GM21381 (cell line): Measurements from ENCODE around the gene PCDHA9.
"Not testable (repeated sequence)": the region's sequence is repeated elsewhere in the genome, so short reads cannot be mapped to it uniquely, and the experiment has no call there.

ENCODE experiments used
- ATAC-seq: cut with Tn5 transposase; IDR thresholded peaks from one replicate; pipeline ENCODE4 v1.9.1; 2021; ENCODE audit warnings: mild to moderate bottlenecking, moderate library complexity; ENCODE audit not compliant: unreplicated experiment

The PCDHA9 gene

GRCh38 chr5:140833993-140834392 is 14.2 kb upstream of the PCDHA9 start, which contains the start of gene PCDHA7:
TSS of gene PCDHA7 (plus strand) at chr5:140834269. CDS start at chr5:140834384, 115 bp downstream.
- ATAC-seq = no peak

- not testable (repeated sequence) for ATAC-seq
These were observed 13.7 kb upstream of the PCDHA9 start for GRCh38 chr5:140834439-140835008.

DNA sequence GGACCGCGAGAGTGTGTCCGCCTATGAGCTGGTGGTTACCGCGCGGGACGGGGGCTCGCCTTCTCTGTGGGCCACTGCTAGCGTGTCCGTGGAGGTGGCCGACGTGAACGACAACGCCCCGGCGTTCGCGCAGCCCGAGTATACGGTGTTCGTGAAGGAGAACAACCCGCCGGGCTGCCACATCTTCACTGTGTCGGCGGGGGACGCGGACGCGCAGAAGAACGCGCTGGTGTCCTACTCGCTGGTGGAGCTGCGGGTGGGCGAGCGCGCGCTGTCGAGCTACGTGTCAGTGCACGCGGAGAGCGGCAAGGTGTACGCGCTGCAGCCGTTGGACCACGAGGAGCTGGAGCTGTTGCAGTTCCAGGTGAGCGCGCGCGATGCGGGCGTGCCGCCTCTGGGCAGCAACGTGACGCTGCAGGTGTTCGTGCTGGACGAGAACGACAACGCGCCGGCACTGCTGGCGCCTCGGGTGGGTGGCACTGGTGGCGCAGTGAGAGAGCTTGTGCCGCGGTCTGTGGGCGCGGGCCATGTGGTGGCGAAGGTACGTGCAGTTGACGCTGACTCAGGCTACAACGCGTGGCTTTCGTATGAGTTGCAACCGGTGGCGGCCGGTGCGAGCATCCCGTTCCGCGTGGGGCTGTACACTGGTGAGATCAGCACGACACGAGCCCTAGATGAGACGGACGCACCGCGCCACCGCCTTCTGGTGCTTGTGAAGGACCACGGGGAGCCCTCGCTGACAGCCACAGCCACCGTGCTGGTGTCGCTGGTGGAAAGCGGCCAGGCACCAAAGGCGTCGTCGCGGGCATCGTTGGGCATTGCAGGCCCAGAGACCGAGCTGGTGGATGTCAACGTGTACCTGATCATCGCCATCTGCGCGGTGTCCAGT is 12.3 kb upstream of the PCDHA9 start:
- no peak for ATAC-seq

GRCh38 chr5:140840978-140841962 is 6.9 kb upstream of the PCDHA9 start, which contains the start of gene PCDHA8:
TSS of gene PCDHA8 (plus strand) at chr5:140841187. CDS start at chr5:140841322, 135 bp downstream.
- no peak for ATAC-seq

DNA sequence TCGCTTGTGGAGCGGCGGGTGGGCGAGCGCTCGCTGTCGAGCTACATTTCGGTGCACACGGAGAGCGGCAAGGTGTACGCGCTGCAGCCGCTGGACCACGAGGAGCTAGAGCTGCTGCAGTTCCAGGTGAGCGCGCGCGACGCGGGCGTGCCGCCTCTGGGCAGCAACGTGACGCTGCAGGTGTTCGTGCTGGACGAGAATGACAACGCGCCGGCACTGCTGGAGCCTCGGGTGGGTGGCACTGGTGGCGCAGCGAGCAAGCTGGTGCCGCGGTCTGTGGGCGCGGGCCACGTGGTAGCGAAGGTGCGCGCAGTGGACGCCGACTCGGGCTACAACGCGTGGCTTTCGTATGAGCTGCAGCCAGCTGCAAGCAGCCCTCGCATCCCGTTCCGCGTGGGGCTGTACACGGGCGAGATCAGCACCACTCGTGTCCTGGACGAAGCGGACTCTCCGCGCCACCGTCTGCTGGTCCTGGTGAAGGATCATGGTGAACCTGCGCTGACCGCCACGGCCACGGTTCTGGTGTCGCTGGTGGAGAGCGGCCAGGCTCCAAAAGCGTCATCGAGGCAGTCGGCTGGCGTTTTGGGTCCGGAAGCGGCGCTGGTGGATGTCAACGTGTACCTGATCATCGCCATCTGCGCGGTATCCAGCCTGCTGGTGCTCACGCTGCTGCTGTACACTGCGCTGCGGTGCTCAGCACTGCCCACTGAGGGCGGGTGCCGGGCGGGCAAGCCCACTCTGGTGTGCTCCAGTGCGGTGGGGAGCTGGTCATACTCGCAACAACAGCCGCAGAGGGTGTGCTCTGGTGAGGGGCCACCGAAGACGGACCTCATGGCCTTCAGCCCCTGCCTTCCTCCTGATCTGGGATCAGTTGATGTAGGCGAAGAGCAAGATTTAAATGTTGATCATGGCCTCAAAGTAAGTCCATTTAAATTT is 5.1 kb upstream of the PCDHA9 start:
- no peak for ATAC-seq

DNA sequence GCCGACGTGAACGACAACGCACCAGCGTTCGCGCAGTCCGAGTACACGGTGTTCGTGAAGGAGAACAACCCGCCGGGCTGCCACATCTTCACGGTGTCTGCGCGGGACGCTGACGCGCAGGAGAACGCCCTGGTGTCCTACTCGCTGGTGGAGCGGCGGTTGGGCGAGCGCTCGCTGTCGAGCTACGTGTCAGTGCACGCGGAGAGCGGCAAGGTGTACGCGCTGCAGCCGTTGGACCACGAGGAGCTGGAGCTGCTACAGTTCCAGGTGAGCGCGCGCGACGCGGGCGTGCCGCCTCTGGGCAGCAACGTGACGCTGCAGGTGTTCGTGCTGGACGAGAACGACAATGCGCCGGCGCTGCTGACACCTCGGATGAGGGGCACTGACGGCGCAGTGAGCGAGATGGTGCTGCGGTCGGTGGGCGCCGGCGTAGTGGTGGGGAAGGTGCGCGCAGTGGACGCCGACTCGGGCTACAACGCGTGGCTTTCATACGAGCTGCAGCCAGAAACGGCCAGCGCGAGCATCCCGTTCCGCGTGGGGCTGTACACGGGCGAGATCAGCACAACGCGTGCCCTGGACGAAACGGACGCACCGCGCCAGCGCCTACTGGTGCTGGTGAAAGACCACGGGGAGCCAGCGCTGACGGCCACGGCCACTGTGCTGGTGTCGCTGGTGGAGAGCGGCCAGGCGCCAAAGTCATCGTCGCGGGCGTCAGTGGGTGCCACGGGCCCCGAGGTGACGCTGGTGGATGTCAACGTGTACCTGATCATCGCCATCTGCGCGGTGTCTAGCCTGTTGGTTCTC is 1.9 kb downstream of the PCDHA9 start:
- ATAC-seq = not testable (repeated sequence)

DNA sequence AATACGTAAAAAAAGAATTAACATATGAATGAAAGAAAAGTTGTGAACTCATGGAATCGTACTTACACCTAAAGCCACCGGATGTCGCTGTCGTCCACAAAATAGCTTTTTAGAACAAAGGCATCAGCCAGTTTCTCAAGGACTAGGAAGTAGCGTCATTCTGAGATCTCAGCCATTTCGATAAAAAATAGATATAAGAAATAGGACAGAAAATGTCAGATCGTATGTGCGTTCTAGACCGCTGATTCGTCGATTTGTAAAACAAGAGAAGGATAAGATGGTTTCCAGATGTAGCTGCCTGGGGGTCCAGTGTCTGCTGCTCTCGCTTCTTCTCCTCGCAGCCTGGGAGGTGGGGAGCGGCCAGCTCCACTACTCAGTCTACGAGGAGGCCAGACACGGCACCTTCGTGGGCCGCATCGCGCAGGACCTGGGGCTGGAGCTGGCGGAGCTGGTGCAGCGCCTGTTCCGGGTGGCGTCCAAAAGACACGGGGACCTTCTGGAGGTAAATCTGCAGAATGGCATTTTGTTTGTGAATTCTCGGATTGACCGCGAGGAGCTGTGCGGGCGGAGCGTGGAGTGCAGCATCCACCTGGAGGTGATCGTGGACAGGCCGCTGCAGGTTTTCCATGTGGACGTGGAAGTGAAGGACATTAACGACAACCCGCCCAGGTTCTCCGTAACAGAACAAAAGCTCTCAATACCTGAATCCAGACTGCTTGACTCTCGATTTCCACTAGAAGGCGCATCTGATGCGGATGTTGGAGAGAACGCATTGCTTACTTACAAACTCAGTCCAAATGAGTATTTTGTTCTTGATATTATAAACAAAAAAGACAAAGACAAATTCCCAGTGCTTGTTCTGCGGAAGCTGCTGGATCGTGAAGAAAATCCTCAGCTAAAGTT is 7.8 kb downstream of the PCDHA9 start, which contains the start of gene PCDHA10:
TSS of gene PCDHA10 (plus strand) at position 126 of the 903 bp plus-strand sequence. CDS start at position 278, 152 bp downstream.
- ATAC-seq = no peak

- no peak for ATAC-seq
These were observed 9.2 kb downstream of the PCDHA9 start for GRCh38 chr5:140857177-140857986.

DNA sequence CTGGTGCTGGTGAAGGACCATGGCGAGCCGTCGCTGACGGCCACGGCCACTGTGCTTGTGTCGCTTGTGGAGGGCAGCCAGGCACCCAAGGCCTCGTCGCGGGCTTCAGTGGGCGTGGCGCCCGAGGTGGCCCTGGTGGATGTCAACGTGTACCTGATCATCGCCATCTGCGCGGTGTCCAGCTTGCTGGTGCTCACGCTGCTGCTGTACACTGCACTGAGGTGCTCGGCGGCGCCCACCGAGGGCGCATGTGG is 9.7 kb downstream of the PCDHA9 start:
- ATAC-seq = no peak

- no peak for ATAC-seq
These were observed 14.5 kb downstream of the PCDHA9 start for GRCh38 chr5:140862441-140863295.

- no peak for ATAC-seq
These were observed 20.8 kb downstream of the PCDHA9 start, which contains the start of gene PCDHA11 for GRCh38 chr5:140868721-140869554. TSS of gene PCDHA11 (plus strand) at chr5:140868957. CDS start at chr5:140869104, 147 bp downstream.

- ATAC-seq = no peak
These were observed 21.3 kb downstream of the PCDHA9 start for GRCh38 chr5:140869555-140869886.

GRCh38 chr5:140870221-140871201 is 22.3 kb downstream of the PCDHA9 start:
- no peak for ATAC-seq
